Measurements from ENCODE around the gene WNT2B. TPM values are rescaled to one million over a fixed set of nuclear protein-coding genes. Genes with fewer than 3 reads are reported as not detected.

Gene WNT2B
- total and polyA plus RNA-seq, 2 donors (not counting 3 experiments of a cell fraction or from before 2014, with no cell fraction given) = 1.5 to 3.6 TPM

GRCh38 chr1:112544011-112544688, 35.4 kb downstream of the WNT2B start:
- no peaks in the 10 kb centered on the region for H3K79me2 ChIP-seq (ENCODE audit: control insufficient read depth, insufficient read depth, low read length)
- H4K20me1 ChIP-seq (replicated peaks; ENCODE audit: control insufficient read depth, extremely low read depth, insufficient read depth, low read length) = no peaks in the 10 kb centered on the region
- dilution Hi-C loops (cut with MboI; ENCODE audit: extremely low pct_ligation_motif_present, low sequenced_read_pairs) (no loop called here), intact Hi-C loops (cut with micrococcal nuclease) (loop anchor here (1.0 to 2.0 kb wide), 4 partner anchors 21 to 161 kb away; partner anchors contain the start of genes CAPZA1 and ST7L)
- H3K4me1 ChIP-seq (ENCODE audit: control insufficient read depth, extremely low read depth, insufficient read depth, low read length) = peaks cover 27% of the 10 kb centered on the region
- TF ChIP-seq POLR2A (IDR thresholded peaks at IDR 0.05; ENCODE audit: low read depth, low read length) = peak; percentile 32
- TF ChIP-seq FOS (IDR thresholded peaks at IDR 0.05; ENCODE audit: borderline replicate concordance, insufficient read depth, low read length) = peak; percentile 96
- peak; percentile 99 for TF ChIP-seq JUN (IDR thresholded peaks at IDR 0.05; ENCODE audit: borderline replicate concordance, insufficient read depth, insufficient read length, low read depth)
- TF ChIP-seq MAX (IDR thresholded peaks at IDR 0.05; ENCODE audit: insufficient read depth, insufficient read length) = no peak
- no peak for TF ChIP-seq GATA2 (IDR thresholded peaks at IDR 0.05; ENCODE audit: insufficient read depth, insufficient read length, low read depth, low read length)
- no peak for TF ChIP-seq EZH2 (IDR thresholded peaks at IDR 0.05; ENCODE audit: borderline replicate concordance, low read depth, low read length, severe bottlenecking)
- TF ChIP-seq MYC (IDR thresholded peaks at IDR 0.05; ENCODE audit: low read depth, low read length) = no peak
- TF ChIP-seq POLR2AphosphoS5 (IDR thresholded peaks at IDR 0.05; ENCODE audit: insufficient read depth, low read depth, low read length) = peak; percentile 89
- TF ChIP-seq CTCF (IDR thresholded peaks at IDR 0.05; ENCODE audit: extremely low read depth in 1 of 2, insufficient read depth in 1 of 2, low read depth in 1 of 2, low read length in 2 of 2) = no peak
- peak; percentile 92 for DNase-seq (ENCODE audit: low read depth, low spot score)
- CTCF ChIA-PET = interaction anchor here (0.6 to 3.2 kb wide), 14 partner anchors 9 to 261 kb away, joined by 3 to 19 read pairs (median 4); partner anchors contain the start of genes PPM1J and ST7L
- H3K9ac ChIP-seq (replicated peaks; ENCODE audit: extremely low read depth, insufficient read depth, low read length) = peak overlapping the region; percentile 82
- H3K4me2 ChIP-seq (ENCODE audit: insufficient read depth, low read length) = peak overlapping the region; percentile 82
- H3K36me3 ChIP-seq (ENCODE audit: control insufficient read depth in 2 of 2, extremely low read depth in 1 of 2, insufficient read depth in 2 of 2, low read length in 2 of 2) = peaks cover under 1 to 3% of the 10 kb centered on the region in 2 experiments
- BruUV-seq (replicated peaks) = TSS peak; percentile 98
- no peaks in the 10 kb centered on the region for H3K9me3 ChIP-seq (replicated peaks; ENCODE audit: control insufficient read depth, insufficient read depth, low read length)
- no peaks in the 10 kb centered on the region for H3K9me1 ChIP-seq (replicated peaks; ENCODE audit: control insufficient read depth, extremely low read depth, insufficient read depth, low read length)
- H3K27ac ChIP-seq (ENCODE audit: insufficient read depth, low read depth, low read length) = peak overlapping the region; percentile 99
- no peaks in the 10 kb centered on the region for H3K27me3 ChIP-seq (ENCODE audit: control insufficient read depth in 2 of 2, insufficient read depth in 2 of 2, low read length in 2 of 2)
- H2AFZ ChIP-seq (ENCODE audit: low read depth, low read length) = no peak overlapping the region
- POLR2A ChIA-PET = interaction anchor here (0.6 to 0.8 kb wide), 3 partner anchors 10 to 79 kb away, joined by 3 to 9 read pairs (median 6); no protein-coding TSS in a partner anchor
- H3K4me3 ChIP-seq (replicated peaks in 1 of 3; ENCODE audit: insufficient read depth in 1 of 3, low read depth in 1 of 3, low read length in 3 of 3) = peak overlapping the region in 1 of 3 experiments; percentile 27
- FAIRE-seq = peak; percentile 87
